ENCODE measurements around the gene HCFC1R1. TPM values are rescaled to one million over a fixed set of nuclear protein-coding genes. Genes with fewer than 3 reads are reported as not detected.
"Not testable (repeated sequence)": the region's sequence is repeated elsewhere in the genome, so short reads cannot be mapped to it uniquely, and the experiment has no call there.

The HCFC1R1 gene
- total and polyA plus RNA-seq, 11 donors = 32.8 to 189 (median 54.6) TPM

GRCh38 chr16:3052571-3053329 is 29.0 kb upstream of the HCFC1R1 start:
- 83 to 95% (median 88%) methylated on average over 10 to 11 of the region's 12 CpGs for WGBS, 4 donors

GRCh38 chr16:3051494-3051893 is 27.8 kb upstream of the HCFC1R1 start:
- DNase-seq = no peak
- Histone ChIP-seq H3K4me3 (no peak overlapping the region), H3K36me3 (no peaks in the 10 kb centered on the region), H3K9me3 (no peaks in the 10 kb centered on the region), H3K27me3 (peaks cover 8 to 36% (median 17%) of the 10 kb centered on the region in 9 donors), H3K27ac (no peak overlapping the region), H3K4me1 (peaks cover 0 to 26% (median 4%) of the 10 kb centered on the region in 12 donors)
- TF ChIP-seq CTCF (IDR thresholded peaks at IDR 0.05) (no peak), POLR2A (IDR thresholded peaks at IDR 0.05) (no peak)
- ATAC-seq = no peak
- WGBS, 4 donors = 62 to 87% (median 76%) methylated on average over 9 of the region's 9 CpGs
- intact Hi-C loops (cut with DNase I) = loop anchor here in 2 of 10 donors (10.0 kb wide), 2 partner anchors 113 to 403 kb away; no protein-coding TSS in a partner anchor

More at GRCh38 chr16:3052571-3053329, 29.0 kb upstream of the HCFC1R1 start:
- Histone ChIP-seq H3K27me3 (peaks cover 0 to 25% (median 4%) of the 10 kb centered on the region in 9 donors), H3K4me1 (peaks cover 0 to 32% (median 0%) of the 10 kb centered on the region in 12 donors)
- not testable (repeated sequence) for H3K27ac ChIP-seq, DNase-seq, H3K4me3 ChIP-seq, H3K9me3 ChIP-seq, H3K36me3 ChIP-seq
- peak in 1 of 4 donors; percentile 11 for ATAC-seq
- intact Hi-C loops (cut with DNase I) = loop anchor here in 2 of 10 donors (10.0 kb wide), 2 partner anchors 112 to 402 kb away; no protein-coding TSS in a partner anchor

- DNase-seq (no peak), ATAC-seq (no peak)
- H3K9me3 ChIP-seq = no peaks in the 10 kb centered on the region
- no peak overlapping the region for H3K4me3 ChIP-seq
- H3K4me1 ChIP-seq = peaks cover 0 to 30% (median 9%) of the 10 kb centered on the region in 12 donors
- 23 to 41% (median 28%) methylated on average over 4 of the region's 4 CpGs for WGBS, 4 donors
- no peak for TF ChIP-seq CTCF (IDR thresholded peaks at IDR 0.05)
- TF ChIP-seq POLR2A (IDR thresholded peaks at IDR 0.05) = no peak
- peaks cover 11 to 41% (median 22%) of the 10 kb centered on the region in 9 donors for H3K27me3 ChIP-seq
- H3K27ac ChIP-seq = no peak overlapping the region
- intact Hi-C loops (cut with DNase I) = loop anchor here in 2 of 10 donors (10.0 kb wide), 2 partner anchors 114 to 404 kb away; no protein-coding TSS in a partner anchor
- H3K36me3 ChIP-seq = no peaks in the 10 kb centered on the region
These were observed 27.3 kb upstream of the HCFC1R1 start for GRCh38 chr16:3051009-3051408.

- no peak for TF ChIP-seq CTCF (IDR thresholded peaks at IDR 0.05)
- TF ChIP-seq POLR2A (IDR thresholded peaks at IDR 0.05) = no peak
- no peak for DNase-seq
- no peak for ATAC-seq
- Histone ChIP-seq H3K9me3 (no peaks in the 10 kb centered on the region), H3K27ac (no peak overlapping the region), H3K36me3 (no peaks in the 10 kb centered on the region), H3K27me3 (peaks cover 15 to 47% (median 27%) of the 10 kb centered on the region in 9 donors), H3K4me3 (no peak overlapping the region), H3K4me1 (peaks cover 0 to 32% (median 14%) of the 10 kb centered on the region in 12 donors)
- intact Hi-C loops (cut with DNase I) = loop anchor here in 2 of 10 donors (10.0 kb wide), 2 partner anchors 114 to 404 kb away; no protein-coding TSS in a partner anchor
- WGBS, 4 donors = 81 to 84% (median 83%) methylated on average over 5 of the region's 5 CpGs
These were observed 26.7 kb upstream of the HCFC1R1 start for GRCh38 chr16:3050487-3050886.
